HTERT RPE-1 (cell line): ENCODE results near the gene ADAMTS9.

Experiments used
- in situ Hi-C: fragments of 300-500 bp; cut with MboI; formaldehyde crosslinking; loops from 4 replicates; pipeline ENCODE4 v1.14.3; 2020; ENCODE audit warnings: low sequenced_read_pairs

Gene ADAMTS9

DNA sequence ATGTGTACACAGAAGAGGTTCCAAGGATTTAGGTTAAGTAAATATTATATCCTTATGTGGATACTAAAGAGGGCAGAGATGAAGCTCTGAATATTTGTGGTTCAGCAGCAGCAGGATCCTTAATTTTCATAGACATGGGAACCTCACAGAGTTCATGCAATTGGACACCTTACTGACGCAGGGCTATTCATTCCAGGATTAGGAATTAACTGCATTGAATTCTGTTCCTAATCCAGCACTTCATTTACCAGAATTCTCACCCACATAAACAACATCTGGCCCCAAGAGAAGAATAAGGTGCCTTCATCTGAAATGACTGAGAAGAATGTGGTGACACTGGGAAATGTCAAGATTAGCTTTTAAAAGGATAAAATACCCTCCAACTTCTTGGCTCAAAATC is 62.4 kb downstream of the ADAMTS9 start:
- in situ Hi-C loops = no loop called here

DNA sequence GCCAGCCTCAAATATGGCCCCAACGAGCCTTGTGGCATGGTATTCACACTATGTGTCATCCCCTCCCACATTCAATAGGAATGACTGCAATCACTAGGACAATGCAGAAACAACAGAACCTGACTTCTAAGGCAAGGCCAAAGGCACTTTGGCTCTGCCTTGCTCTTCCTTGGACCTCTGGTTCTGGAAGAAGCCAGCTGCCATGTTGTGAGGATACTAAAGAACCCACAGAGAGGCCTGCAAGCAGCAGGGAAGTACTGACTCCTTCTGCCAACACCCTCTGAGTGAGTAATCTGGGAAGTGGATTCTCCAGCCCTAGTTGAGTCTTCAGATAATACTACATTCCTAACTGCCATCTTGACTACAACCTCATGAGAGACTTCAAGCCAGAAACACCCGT is 64.7 kb downstream of the ADAMTS9 start:
- in situ Hi-C loops = no loop called here

DNA sequence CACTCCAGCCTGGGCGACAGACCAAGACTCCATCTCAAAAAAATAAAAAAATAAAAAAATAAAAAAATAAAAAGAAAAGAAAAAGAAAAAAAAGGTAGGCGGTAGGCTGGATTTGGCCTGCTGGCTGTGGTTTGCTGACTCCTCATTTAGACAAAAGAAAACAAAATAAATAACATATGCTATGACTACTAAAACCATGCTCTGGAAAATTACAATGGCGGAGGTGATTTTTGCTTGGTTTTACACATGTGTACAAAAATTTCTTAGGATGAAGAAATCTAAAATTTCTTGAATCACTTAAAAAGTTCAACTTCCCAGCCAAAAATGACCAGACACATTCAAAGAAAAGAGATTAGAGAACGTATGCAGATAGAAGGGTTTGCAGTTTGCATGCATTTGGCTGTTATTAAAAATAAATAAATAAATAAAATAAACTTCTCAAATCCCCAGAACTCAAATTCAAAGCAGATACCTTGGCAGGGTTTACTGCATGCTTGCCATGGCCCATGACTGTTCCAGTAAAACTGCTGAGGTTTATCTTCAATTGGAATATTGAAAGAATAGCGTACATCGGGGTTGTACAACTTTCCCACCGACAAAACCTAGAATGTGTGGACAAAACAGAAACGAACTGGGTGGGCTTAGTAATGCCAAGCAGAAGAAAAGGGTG is 65.9 kb downstream of the ADAMTS9 start:
- in situ Hi-C loops = no loop called here

DNA sequence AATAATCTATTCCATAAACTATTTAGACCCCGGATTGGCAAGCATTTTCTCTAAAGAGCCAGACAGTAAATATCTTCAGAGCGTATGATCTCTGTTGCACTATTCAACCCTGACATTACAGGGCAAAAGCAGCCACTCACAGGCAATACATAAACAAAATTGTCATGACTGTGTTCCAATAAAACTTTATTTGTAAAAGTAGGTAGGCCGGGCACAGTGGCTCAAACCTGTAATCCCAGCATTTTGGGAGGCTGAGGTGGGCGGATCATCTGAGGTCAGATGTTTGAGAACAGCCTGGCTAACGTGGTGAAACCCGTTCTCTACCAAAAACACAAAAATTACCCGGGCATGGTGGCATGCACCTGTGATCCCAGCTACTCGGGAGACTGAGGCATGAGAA is 66.5 kb downstream of the ADAMTS9 start:
- in situ Hi-C loops = no loop called here

DNA sequence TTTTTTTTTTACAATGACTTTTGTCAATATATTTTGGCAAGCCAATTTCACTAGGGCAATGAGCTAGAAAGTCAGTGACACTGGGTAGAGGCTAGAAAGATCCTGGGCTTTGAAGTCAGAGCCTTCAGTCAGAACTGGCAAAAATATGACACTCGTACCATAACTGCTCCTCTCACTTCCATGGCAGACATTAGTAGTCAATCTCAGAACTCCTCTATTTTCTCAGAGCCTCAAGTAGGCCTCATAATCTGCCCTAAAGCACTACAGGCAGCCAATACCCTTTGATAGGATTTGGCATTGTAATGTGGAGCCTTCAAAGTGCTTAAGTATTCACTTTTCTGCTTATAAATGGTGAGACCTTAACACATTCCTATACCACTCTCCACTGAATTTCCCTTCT is 67.8 kb downstream of the ADAMTS9 start:
- in situ Hi-C loops = no loop called here

DNA sequence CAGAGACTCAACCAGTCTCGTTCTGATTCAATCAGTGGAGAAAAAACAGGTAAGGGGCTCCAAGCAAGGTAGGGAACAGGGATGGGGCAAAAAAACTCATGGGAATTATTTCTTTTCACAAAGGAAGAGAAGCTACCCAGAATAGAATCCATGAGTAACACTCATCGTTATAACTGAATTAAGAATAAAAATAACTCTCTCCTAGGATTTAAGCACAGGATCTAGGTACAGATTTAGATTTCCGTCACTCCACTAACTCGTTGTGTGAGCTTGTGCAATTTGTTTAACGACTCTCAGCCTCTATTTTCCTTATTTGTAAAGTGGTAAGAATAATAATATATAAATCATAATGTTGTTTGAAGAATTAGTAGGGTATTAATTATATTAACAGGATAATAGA is 68.6 kb downstream of the ADAMTS9 start:
- in situ Hi-C loops = no loop called here

DNA sequence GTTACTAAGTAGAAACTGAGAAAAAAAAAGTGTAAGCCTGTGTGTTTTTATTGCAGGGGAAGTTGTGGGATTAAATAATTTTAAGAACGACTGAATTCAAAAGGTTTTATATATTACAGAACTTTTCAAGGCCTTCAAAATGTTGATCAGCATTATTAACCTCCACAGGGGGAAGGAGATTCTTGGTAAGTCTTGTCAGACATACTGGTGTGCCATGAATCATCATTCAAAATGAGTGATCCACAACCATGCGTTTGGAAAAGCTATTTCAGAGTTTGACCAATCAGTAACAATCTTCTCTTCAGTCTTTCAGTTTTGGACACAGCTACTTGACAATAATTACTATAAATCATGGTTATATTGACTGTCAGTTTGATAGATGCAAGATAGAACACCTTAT is 70.2 kb downstream of the ADAMTS9 start:
- in situ Hi-C loops = no loop called here

DNA sequence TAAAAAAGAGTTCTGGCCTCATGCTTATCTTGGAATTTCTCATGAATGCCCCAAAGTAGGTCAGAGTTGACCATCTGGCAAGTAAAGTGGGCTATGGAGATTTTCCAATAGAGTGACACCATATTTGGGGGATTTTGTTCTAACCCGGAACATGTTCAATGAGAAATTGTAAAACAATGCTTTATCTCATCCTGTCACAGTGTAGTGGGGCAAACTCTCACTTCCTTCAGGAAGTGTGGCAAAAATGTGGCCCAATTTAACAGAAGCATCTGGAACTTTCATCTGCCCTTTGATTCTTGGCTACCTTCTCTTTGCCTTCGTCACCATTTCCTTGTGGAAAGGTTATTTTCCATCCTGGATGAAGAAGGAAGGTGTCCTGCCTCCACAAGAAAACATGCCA is 70.8 kb downstream of the ADAMTS9 start:
- in situ Hi-C loops = no loop called here

DNA sequence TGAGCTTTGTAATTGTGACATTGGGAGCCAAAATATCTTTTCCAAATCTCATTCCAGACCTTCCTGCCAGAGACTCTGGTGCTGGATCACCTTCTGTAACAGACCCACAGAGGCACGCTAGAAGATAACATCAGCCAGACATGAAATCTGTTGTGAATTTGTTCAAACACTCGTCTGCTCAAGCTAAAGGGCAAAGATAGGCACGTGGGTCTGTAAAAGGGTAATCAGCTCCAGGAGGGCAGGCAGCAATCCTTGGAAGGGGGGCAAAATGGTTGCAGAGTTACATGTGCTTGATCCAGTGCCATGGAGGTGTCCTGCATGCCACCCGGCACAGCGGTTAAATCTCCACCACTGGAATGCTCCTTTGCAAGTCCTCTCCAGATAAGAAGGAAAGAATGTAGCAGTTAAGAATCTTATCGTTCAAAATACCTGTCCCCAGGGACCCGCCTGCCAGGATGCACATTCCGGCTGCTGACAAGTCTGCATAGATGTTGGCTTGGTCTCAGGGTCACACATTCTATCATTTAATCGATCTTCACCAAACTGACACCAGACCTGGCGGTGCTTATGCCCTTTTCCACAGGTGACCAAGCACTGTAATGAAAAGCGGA is 74.8 kb downstream of the ADAMTS9 start:
- in situ Hi-C loops = no loop called here

DNA sequence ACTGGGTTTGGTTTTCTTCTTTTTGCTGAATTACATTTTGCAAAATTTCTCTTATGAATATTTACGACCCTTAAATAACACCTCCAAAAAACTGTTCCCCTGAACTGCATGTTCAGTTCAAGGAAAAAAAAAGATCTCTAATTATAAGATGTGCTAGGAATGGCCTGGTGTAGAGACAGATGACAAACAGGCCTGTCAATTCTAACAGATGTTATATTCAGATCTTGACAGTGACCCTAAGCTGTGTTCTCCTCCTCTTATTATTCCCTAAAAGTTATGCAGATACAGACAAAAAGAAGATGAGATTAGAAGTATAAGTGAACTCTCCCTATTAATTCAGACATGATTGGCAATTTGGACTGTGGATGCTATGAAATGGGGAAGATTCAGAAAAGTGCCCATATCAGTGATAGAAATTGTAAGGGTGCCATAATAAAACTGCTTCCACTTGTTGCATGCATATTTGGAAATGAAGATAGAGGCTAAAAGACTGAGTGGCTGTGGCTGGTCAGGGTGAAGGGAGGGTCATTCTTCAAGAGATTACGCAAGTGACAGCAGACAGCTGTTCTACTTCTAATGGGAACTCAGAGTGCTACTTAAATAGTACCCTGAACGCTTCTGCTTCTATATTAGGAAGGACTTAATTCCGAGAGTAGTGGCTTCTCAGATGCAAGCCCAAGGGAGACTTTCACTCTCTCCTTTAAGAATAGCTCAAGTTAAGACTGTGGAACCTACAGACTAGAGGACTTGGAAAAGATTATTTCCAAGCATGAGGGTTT is 75.5 kb downstream of the ADAMTS9 start:
- in situ Hi-C loops = no loop called here

DNA sequence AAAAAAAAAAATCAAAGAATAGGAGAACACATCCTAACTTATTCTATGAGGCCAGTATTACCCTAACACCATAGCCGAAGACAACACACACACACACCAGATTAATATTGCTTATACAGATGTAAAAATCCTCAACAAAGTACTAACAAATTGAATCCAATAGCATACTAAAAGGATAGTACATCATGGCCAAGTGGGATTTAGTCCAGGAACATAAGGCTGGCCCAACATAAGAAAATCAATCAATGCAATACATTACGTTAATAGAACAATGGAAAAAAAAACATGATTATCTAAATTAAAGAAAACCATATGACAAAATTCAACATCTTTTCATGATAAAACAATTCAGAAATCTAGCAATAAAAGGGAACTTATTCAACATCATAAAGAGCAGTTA is 79.1 kb downstream of the ADAMTS9 start:
- in situ Hi-C loops = no loop called here

DNA sequence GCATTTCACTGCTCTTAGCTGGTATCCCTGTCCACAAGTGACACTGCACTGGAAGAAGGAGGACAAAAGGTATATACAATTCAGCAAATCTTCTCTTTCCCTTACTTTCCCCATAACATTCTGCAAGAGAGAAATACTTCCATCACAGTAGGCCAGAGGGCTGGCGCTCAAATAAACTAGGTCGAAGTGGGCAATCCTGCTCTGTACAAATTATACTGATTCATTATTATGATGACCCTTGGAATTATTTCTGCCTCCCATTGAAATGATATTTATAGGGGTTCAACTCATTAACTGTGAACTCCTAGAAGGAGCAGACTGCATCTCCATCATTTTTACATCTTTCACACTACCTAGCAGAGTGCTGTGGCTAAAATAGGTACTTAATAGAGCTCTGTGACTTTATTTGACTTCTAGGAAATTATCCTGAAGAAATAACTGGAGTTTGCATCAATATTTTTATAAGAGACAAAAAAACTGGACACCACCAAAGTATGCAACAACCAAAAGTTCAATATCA is 80.7 kb downstream of the ADAMTS9 start:
- in situ Hi-C loops = no loop called here

DNA sequence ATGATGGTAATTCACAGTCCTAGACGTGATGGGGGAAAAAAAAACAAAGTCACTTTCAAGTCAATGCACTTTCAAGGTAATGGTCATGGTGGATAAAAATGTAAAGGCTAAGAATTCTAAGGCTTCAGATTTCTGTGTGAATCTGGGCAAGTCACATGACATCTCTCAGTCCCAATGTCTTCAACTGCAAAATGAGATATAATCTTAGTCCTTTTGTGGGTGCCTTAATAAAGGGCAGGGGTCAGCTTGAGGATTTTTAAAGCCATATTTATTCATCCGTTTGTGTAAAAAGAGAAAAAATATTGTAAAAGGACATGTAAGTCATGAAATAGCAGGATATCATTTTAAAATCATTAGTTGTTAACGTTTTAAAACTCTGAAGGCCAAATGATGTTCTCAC is 83.5 kb downstream of the ADAMTS9 start:
- in situ Hi-C loops = no loop called here

DNA sequence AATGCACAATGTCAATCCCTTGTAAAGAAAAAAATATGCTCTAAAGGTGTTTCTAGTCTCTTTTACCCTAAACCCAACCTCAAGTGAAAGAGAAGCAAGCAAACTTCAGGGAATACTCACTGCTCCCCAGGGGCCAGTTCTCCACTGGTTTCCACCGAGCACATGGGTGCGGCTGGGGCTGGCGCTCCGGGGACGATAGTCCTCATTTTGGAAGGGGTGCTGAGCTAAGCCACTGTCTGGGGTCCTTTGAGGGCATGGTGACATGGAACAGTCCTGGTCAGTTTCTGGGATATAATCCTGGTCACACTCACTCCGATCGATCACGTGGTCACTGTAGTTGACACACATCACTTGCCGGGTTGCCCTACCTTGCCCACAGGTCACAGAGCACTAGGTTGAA is 86.0 kb downstream of the ADAMTS9 start:
- in situ Hi-C loops = no loop called here

DNA sequence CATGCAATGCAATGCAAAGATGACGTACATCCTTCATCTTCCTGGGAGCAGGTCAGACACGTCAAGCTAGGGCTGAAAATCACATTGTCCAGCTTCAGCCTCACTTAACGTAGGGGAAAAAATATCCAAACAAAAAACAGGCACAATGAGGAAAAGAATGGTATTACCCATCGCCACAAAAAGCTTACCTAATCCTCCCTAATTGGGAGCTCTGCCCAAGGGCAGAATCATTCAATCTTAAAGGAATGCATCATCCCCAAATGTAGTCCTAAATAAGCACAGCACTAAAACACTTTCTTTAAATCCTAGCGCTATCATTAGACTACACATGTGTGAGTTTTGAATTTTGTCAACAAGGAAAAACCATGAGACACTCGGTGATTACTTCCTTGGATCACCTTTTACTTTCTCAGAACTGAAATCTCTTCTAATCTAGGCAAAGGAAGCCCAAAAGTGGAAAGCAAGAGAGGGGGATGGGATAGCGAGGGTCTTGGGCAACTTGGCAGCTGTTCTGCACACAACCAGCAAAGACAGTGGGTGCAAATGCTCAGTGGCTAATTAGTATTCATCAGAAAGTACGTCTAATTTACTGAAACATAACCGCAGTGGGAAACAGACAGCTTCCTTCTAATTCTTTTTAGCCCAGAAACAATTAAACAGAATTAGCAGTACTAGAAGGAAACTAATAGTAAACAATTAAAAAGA is 87.4 kb downstream of the ADAMTS9 start:
- in situ Hi-C loops = no loop called here

DNA sequence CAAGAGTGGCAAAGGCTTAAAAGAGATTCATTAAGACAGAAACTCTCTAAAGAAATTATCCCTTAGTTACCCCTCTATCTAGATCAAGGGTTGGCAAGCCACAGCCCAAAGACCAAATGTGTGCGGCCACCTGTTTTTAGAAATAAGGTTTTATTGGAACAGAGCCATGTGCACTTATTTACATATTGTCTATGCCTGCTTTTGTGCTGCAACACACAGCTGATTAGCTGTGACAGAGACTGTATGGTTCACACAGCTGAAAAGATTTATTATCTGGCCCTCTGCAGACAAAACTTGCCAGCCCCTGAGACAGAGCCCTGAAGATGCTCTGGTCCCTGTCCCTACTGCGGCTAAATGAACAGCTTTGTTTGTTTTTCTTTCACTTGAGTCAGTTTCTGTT is 88.1 kb downstream of the ADAMTS9 start:
- in situ Hi-C loops = no loop called here

DNA sequence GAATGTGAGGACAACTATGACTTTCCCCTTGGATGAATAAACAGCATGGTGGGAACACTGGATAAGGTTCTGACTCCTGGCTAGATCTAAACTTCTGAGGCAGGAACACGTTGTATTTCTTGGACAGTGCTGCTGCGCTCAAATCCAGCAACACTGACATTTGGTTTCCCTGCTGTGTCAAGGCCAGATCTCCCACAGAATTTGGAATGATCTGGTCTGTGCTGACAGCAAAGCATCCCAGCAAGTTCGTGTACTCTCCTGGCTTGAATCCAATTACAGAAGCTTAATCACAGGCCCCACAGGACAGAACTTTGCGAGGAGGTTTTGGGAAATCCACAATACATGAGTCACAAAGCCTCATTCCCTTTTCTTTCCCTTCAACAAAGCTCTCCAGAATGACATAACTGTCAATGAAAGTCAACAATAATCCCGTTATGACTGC is 92.5 kb downstream of the ADAMTS9 start:
- in situ Hi-C loops = no loop called here

DNA sequence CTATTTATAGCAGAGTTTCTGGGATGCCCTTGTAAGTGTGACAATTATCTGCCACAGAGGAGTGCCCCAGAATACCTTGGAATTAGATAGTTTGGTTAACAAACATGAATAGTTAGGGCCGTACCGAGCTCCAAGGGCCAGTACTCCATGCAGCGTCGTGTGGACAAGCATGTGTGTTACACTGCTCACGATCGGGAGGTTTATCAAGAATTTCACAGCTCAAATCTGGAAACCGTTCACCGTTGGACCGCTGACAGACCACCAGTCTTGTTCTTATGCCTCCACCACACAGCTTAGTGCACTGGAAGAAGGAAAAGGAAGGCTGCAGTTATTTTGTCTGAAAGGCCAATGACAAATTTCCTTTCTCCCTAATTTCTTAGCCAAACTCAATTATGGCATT is 93.7 kb downstream of the ADAMTS9 start:
- in situ Hi-C loops = no loop called here

DNA sequence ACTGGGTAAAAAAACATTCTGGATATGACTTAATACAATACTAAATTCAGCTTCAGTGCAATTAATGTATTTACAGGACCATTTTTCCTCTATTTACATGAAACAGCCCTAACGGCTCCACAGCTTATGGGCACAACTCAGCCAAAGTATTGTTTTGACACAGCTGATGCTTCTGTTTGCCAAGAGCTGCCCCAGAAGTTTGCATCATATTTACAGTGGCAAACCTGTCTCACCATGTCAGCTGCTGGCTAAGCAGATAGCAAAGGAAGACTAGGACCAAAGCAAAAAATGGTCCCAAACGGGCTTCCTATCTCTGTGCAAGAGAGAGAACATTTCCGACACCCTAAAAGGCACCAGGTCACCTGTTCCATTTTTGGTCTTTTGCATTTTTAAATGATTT is 94.5 kb downstream of the ADAMTS9 start:
- in situ Hi-C loops = no loop called here

DNA sequence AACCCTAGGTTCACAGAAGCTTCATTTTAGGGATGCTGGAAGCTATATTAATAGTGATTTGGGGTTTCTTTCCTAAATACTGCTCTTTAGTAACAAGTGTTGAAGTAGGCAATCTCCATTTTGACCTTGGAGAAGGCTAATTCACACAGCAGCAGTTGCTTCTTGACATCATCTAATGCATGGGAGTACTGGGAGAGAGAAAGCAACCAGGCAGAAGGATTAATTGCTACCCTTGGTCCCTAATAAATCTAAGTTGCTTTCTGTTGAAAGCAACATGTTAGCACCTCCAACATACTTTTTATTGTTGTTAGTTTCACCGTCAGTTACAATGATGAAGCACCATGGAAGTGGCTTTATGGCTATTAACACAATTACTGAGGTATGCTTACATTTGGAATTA is 96.2 kb downstream of the ADAMTS9 start:
- in situ Hi-C loops = no loop called here

DNA sequence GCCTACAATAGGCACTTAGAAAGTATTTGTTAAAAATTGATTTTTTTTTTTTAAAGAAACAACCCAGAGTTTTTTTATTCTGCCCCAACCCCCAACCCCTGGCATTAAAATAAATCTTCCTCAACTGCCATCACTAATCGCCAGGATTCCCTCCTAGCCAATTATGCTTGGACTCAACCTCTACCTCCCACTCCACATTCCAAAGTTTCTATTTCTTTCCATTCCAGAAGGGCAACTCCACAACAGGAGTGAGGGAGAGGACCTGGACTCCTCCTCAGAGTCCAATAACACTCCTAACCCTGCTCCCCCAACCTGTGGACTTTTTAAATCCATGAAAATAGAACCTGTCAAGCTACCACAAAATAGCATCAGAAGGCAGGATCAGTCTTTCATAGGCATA is 99.4 kb downstream of the ADAMTS9 start:
- in situ Hi-C loops = no loop called here
